OCI-LY3 (cell line): ENCODE results near the gene AQP2.
"Not testable (repeated sequence)": the region's sequence is repeated elsewhere in the genome, so short reads cannot be mapped to it uniquely, and the experiment has no call there.

ENCODE experiments used
- H2AFZ ChIP-seq: fragments of 200-600, 300-600 bp; shearing (Covaris generic); 2 replicates; pipeline ENCODE4 v1.6.0; 2014; ENCODE audit warnings: antibody characterized with exemption, low read depth, low read length
- H3K27ac ChIP-seq: fragments of 200-600, 300-600 bp; sonication (generic); 2 replicates; pipeline ENCODE4 v1.5.1; 2014; ENCODE audit warnings: mild to moderate bottlenecking, low read length, moderate library complexity, mixed read lengths
- H3K27me3 ChIP-seq: fragments of 200-600, 300-600 bp; sonication (generic); 2 replicates; pipeline ENCODE4 v1.6.1; 2014; ENCODE audit warnings: low read depth, low read length, mixed read lengths
- H3K36me3 ChIP-seq: fragments of 200-600, 300-600 bp; sonication (generic); replicated peaks from 2 replicates; pipeline ENCODE3; 2014; ENCODE audit warnings: low read depth, low read length, mixed read lengths
- H3K4me1 ChIP-seq: fragments of 300-600, 200-600 bp; sonication (generic); 2 replicates; pipeline ENCODE4 v1.6.1; 2014; ENCODE audit warnings: low read length, mixed read lengths
- H3K4me2 ChIP-seq: fragments of 200-600, 300-600 bp; sonication (generic); 2 replicates; pipeline ENCODE4 v1.6.1; 2014; ENCODE audit warnings: low read length, mixed read lengths
- H3K4me3 ChIP-seq: fragments of 300-600, 200-600 bp; sonication (generic); 2 replicates; pipeline ENCODE4 v1.5.1; 2014; ENCODE audit warnings: antibody characterized with exemption, mild to moderate bottlenecking, low read length, moderate library complexity
- H3K79me2 ChIP-seq: fragments of 300-600, 200-600 bp; shearing (Covaris generic); 2 replicates; pipeline ENCODE4 v1.6.1; 2014; ENCODE audit warnings: mild to moderate bottlenecking, low read length, mixed read lengths
- H3K9ac ChIP-seq: fragments of 300-600, 200-600 bp; shearing (Covaris generic); 2 replicates; pipeline ENCODE4 v1.6.0; 2014; ENCODE audit warnings: mild to moderate bottlenecking, low read length, moderate library complexity
- H3K9me3 ChIP-seq: fragments of 200-600, 300-600 bp; shearing (Covaris generic); 2 replicates; pipeline ENCODE4 v1.6.1; 2014; ENCODE audit warnings: low read length, mixed read lengths; ENCODE audit not compliant: insufficient read depth
- H4K20me1 ChIP-seq: fragments of 200-600, 300-600 bp; sonication (generic); 2 replicates; pipeline ENCODE4 v1.6.1; 2016; ENCODE audit warnings: low read length, mixed read lengths; ENCODE audit not compliant: insufficient read depth
- CTCF ChIP-seq: fragments of 200-600, 300-600 bp; sonication (generic); IDR thresholded peaks from 2 replicates; pipeline ENCODE4 v1.5.1; 2014; ENCODE audit warnings: antibody characterized with exemption, low read length, low read depth
- EZH2phosphoT487 ChIP-seq: fragments of 200-600 bp; shearing (Covaris generic); IDR thresholded peaks from 2 replicates; pipeline ENCODE4 v1.6.1; 2018; ENCODE audit warnings: antibody characterized with exemption, mixed run types, low read depth

The AQP2 gene

GRCh38 chr12:49987625-49988303, 37.2 kb downstream of the AQP2 start:
- no peak for TF ChIP-seq CTCF
- TF ChIP-seq EZH2phosphoT487 = no peak
- no peaks in the 10 kb centered on the region for H3K9me3 ChIP-seq
- H3K9ac ChIP-seq = no peak overlapping the region
- no peaks in the 10 kb centered on the region for H4K20me1 ChIP-seq
- no peak overlapping the region for H3K27ac ChIP-seq
- H3K4me1 ChIP-seq = no peaks in the 10 kb centered on the region
- H3K27me3 ChIP-seq = no peaks in the 10 kb centered on the region
- peaks cover 43% of the 10 kb centered on the region for H3K36me3 ChIP-seq
- no peak overlapping the region for H2AFZ ChIP-seq
- H3K4me3 ChIP-seq = no peak overlapping the region
- no peak overlapping the region for H3K4me2 ChIP-seq
- no peaks in the 10 kb centered on the region for H3K79me2 ChIP-seq

- H3K4me3 ChIP-seq, H3K27me3 ChIP-seq, H3K27ac ChIP-seq, H3K4me1 ChIP-seq, H4K20me1 ChIP-seq, H3K4me2 ChIP-seq, H3K9me3 ChIP-seq, H3K79me2 ChIP-seq, H3K9ac ChIP-seq, H2AFZ ChIP-seq: not testable (repeated sequence)
- H3K36me3 ChIP-seq = peaks cover 50% of the 10 kb centered on the region
Measured at GRCh38 chr12:49989400-49989799, 38.9 kb downstream of the AQP2 start.

GRCh38 chr12:49990273-49990672, 39.7 kb downstream of the AQP2 start:
- Histone ChIP-seq H3K4me2 (no peak overlapping the region), H3K27me3 (no peaks in the 10 kb centered on the region), H4K20me1 (no peaks in the 10 kb centered on the region), H3K9me3 (no peaks in the 10 kb centered on the region), H2AFZ (no peak overlapping the region), H3K27ac (no peak overlapping the region), H3K4me3 (no peak overlapping the region), H3K4me1 (no peaks in the 10 kb centered on the region), H3K36me3 (peaks cover 52% of the 10 kb centered on the region), H3K79me2 (no peaks in the 10 kb centered on the region), H3K9ac (no peak overlapping the region)
- no peak for TF ChIP-seq EZH2phosphoT487

- no peak overlapping the region for H2AFZ ChIP-seq
- no peaks in the 10 kb centered on the region for H3K79me2 ChIP-seq
- no peak overlapping the region for H3K4me3 ChIP-seq
- TF ChIP-seq EZH2phosphoT487 (no peak), CTCF (no peak)
- H3K27ac ChIP-seq = no peak overlapping the region
- H3K27me3 ChIP-seq = no peaks in the 10 kb centered on the region
- no peaks in the 10 kb centered on the region for H3K9me3 ChIP-seq
- H3K9ac ChIP-seq = no peak overlapping the region
- peaks cover 50% of the 10 kb centered on the region for H3K36me3 ChIP-seq
- H4K20me1 ChIP-seq = no peaks in the 10 kb centered on the region
- no peak overlapping the region for H3K4me2 ChIP-seq
- no peaks in the 10 kb centered on the region for H3K4me1 ChIP-seq
Measured at GRCh38 chr12:49998453-49998852, 47.9 kb downstream of the AQP2 start.

GRCh38 chr12:50003595-50003994, 53.1 kb downstream of the AQP2 start:
- no peak overlapping the region for H3K4me3 ChIP-seq
- peaks cover 21% of the 10 kb centered on the region for H3K4me1 ChIP-seq
- TF ChIP-seq EZH2phosphoT487 = no peak
- TF ChIP-seq CTCF = no peak
- peaks cover 61% of the 10 kb centered on the region for H3K36me3 ChIP-seq
- H3K9ac ChIP-seq = no peak overlapping the region
- H3K79me2 ChIP-seq = peaks cover 26% of the 10 kb centered on the region
- no peak overlapping the region for H3K27ac ChIP-seq
- H3K4me2 ChIP-seq = no peak overlapping the region
- no peak overlapping the region for H2AFZ ChIP-seq
- H3K9me3 ChIP-seq = no peaks in the 10 kb centered on the region
- no peaks in the 10 kb centered on the region for H3K27me3 ChIP-seq
- peaks cover 21% of the 10 kb centered on the region for H4K20me1 ChIP-seq
